PFSK-1 (cell line): ENCODE results near the gene BCL2L15.

Experiments
- FOXP2 ChIP-seq: optimal IDR thresholded peaks from 2 replicates; pipeline ENCODE3; 2011; ENCODE audit warnings: borderline replicate concordance, control low read depth, inconsistent platforms; ENCODE audit not compliant: insufficient read depth; ENCODE audit errors: extremely low read length, extremely low read depth
- POLR2AphosphoS5 ChIP-seq: IDR thresholded peaks from 2 replicates; pipeline ENCODE4 v1.6.1; 2012; ENCODE audit warnings: low read depth, mild to moderate bottlenecking, control low read depth, low read length, moderate library complexity
- TAF1 ChIP-seq: IDR thresholded peaks from 2 replicates; pipeline ENCODE4 v1.6.1; 2012; ENCODE audit warnings: low read length, control low read depth, borderline replicate concordance; ENCODE audit not compliant: insufficient read depth
- TF ChIP-seq, protein P1 (sequence below), 2 experiments: IDR thresholded peaks; 2 replicates each; pipeline versions ENCODE4 v1.6.1 to v1.8.0; 2011 to 2012; ENCODE audit warnings: low read depth in 2 of 2, low read length in 2 of 2, control low read depth in 1 of 2, inconsistent platforms in 1 of 2, mild to moderate bottlenecking in 1 of 2, moderate library complexity in 1 of 2; ENCODE audit not compliant: insufficient read depth in 1 of 2

- TF ChIP-seq POLR2AphosphoS5 = no peak
- no peak for TF ChIP-seq TAF1
- TF ChIP-seq, protein P1, sequence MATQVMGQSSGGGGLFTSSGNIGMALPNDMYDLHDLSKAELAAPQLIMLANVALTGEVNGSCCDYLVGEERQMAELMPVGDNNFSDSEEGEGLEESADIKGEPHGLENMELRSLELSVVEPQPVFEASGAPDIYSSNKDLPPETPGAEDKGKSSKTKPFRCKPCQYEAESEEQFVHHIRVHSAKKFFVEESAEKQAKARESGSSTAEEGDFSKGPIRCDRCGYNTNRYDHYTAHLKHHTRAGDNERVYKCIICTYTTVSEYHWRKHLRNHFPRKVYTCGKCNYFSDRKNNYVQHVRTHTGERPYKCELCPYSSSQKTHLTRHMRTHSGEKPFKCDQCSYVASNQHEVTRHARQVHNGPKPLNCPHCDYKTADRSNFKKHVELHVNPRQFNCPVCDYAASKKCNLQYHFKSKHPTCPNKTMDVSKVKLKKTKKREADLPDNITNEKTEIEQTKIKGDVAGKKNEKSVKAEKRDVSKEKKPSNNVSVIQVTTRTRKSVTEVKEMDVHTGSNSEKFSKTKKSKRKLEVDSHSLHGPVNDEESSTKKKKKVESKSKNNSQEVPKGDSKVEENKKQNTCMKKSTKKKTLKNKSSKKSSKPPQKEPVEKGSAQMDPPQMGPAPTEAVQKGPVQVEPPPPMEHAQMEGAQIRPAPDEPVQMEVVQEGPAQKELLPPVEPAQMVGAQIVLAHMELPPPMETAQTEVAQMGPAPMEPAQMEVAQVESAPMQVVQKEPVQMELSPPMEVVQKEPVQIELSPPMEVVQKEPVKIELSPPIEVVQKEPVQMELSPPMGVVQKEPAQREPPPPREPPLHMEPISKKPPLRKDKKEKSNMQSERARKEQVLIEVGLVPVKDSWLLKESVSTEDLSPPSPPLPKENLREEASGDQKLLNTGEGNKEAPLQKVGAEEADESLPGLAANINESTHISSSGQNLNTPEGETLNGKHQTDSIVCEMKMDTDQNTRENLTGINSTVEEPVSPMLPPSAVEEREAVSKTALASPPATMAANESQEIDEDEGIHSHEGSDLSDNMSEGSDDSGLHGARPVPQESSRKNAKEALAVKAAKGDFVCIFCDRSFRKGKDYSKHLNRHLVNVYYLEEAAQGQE (IDR thresholded peaks at IDR 0.05; ENCODE audit: insufficient read depth in 1 of 2, low read depth in 2 of 2, low read length in 2 of 2) = no peak
- no peak for TF ChIP-seq FOXP2
Measured at GRCh38 chr1:113934006-113934405, 46.6 kb upstream of the BCL2L15 start.
